ENCODE results near the gene PRKD1. TPM values are rescaled to one million over a fixed set of nuclear protein-coding genes. Genes with fewer than 3 reads are reported as not detected.

Gene PRKD1
- polyA plus RNA-seq, 1 of the 3 experiments (the other 2 are of a cell fraction), result 0.07 TPM

DNA sequence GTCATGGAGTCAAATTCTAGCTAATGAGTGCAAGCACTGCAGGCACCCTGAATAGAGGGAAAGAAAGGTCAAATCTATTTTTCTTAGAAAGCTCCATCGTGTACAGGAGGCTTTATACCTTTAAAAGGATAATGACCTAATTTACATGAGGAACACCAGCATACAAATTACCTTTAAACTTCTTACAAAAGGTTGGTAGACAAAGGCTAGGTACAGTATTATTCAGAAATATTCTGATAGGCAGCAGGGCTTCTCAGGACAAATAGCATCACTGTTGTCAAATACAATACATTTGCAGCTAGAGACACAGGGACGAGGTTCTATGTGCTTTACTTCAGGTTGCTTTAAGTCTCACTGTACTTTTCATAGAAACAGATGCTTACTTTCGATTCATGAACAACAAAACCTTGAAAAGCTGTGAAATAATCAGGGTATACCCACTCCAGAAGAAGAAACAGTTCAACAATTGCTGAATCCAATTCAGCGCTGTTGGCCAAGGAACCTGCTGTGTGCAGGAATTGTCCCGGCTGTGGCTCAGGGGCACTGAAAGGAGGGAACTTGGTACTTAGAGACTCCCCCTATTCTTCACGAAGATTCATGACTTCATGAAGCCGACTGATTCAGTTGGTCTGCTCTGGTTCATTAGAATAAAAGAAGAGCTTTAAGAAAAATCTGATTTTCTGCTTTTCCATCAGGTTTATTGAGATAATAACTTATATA lies 252.9 kb downstream of the PRKD1 start:
- no peak for DNase-seq
- TF ChIP-seq TAF1 (IDR thresholded peaks at IDR 0.05; ENCODE audit: borderline replicate concordance, low read depth, low read length) (no peak), FOSL2 (IDR thresholded peaks at IDR 0.05; ENCODE audit: borderline replicate concordance, low read depth) (no peak), FOXM1 (IDR thresholded peaks at IDR 0.05; ENCODE audit: low read depth) (no peak)
- WGBS (ENCODE audit: low lambda C conversion rate), result 10% methylated on average over 7 of the region's 7 CpGs
- Histone ChIP-seq H2AFZ (ENCODE audit: low read depth) (no peak overlapping the region), H3K27me3 (ENCODE audit: insufficient read depth) (peaks cover 3% of the 10 kb centered on the region; the same call in 1 of the 2 replicates), H3F3A (replicated peaks; ENCODE audit: insufficient read depth) (no peaks in the 10 kb centered on the region), H3K9me3 (no peaks in the 10 kb centered on the region), H3K4me3 (ENCODE audit: low read depth in 2 of 2, low read length in 1 of 2) (no peak overlapping the region), H4K20me1 (ENCODE audit: insufficient read depth) (no peaks in the 10 kb centered on the region), H3K9me2 (no peaks in the 10 kb centered on the region), H3K4me1 (ENCODE audit: control insufficient read depth in 1 of 2, insufficient read depth in 2 of 2, low read depth in 1 of 2, low read length in 1 of 2) (no peaks in the 10 kb centered on the region), H3K9ac (no peak overlapping the region), H3K27ac (ENCODE audit: low read depth in 2 of 2, low read length in 1 of 2) (no peak overlapping the region), H3K79me2 (ENCODE audit: insufficient read depth) (no peaks in the 10 kb centered on the region), H3K4me2 (no peak overlapping the region), H3K36me3 (replicated peaks in 1 of 2; ENCODE audit: control insufficient read depth in 1 of 2, insufficient read depth in 2 of 2, low read length in 1 of 2) (no peaks in the 10 kb centered on the region)
- POLR2A ChIA-PET, result no interaction called here
- CTCF ChIA-PET, result no interaction called here

DNA sequence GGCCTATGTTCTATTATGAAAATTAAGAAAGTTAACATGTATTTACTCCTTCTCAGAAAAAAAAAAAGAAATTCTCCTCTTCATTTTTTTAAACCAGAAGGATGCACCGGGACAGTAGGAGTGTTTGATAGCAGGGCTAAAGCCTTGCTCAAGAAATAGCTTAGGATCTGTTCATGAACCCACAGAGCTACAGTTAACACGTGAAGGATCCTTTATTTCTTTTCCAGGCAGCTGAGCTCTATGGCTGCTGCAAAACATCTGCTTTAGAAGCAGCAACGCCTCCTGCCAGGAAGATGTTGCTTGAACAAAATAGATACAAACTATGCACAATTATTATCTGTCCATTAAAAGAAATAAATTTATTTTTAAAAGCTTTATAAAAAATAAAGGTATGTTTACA lies 254.8 kb downstream of the PRKD1 start:
- H3K9ac ChIP-seq, result no peak overlapping the region
- H3K9me2 ChIP-seq, result no peaks in the 10 kb centered on the region
- no peaks in the 10 kb centered on the region for H3K9me3 ChIP-seq
- no peak overlapping the region for H2AFZ ChIP-seq (ENCODE audit: low read depth)
- H3K4me3 ChIP-seq (ENCODE audit: low read depth in 2 of 2, low read length in 1 of 2), result no peak overlapping the region
- no peak overlapping the region for H3K27ac ChIP-seq (ENCODE audit: low read depth in 2 of 2, low read length in 1 of 2)
- WGBS (ENCODE audit: low lambda C conversion rate), result 8% methylated on average over 3 of the region's 3 CpGs
- DNase-seq, result no peak
- no peaks in the 10 kb centered on the region for H3F3A ChIP-seq (replicated peaks; ENCODE audit: insufficient read depth)
- ChIA-PET CTCF (no interaction called here), POLR2A (no interaction called here)
- peaks cover 3% of the 10 kb centered on the region; the same call in 1 of the 2 replicates for H3K27me3 ChIP-seq (ENCODE audit: insufficient read depth)
- no peak overlapping the region for H3K4me2 ChIP-seq
- H3K4me1 ChIP-seq (ENCODE audit: control insufficient read depth in 1 of 2, insufficient read depth in 2 of 2, low read depth in 1 of 2, low read length in 1 of 2), result no peaks in the 10 kb centered on the region
- H3K79me2 ChIP-seq (ENCODE audit: insufficient read depth), result no peaks in the 10 kb centered on the region
- no peaks in the 10 kb centered on the region for H4K20me1 ChIP-seq (ENCODE audit: insufficient read depth)
- TF ChIP-seq JUND (IDR thresholded peaks at IDR 0.05) (no peak), EZH2phosphoT487 (IDR thresholded peaks at IDR 0.05; ENCODE audit: borderline replicate concordance, low read depth) (no peak), RXRA (IDR thresholded peaks at IDR 0.05; ENCODE audit: borderline replicate concordance, low read depth) (no peak), GABPA (IDR thresholded peaks at IDR 0.05; ENCODE audit: low read depth) (no peak), NFIC (IDR thresholded peaks at IDR 0.05; ENCODE audit: borderline replicate concordance) (no peak), GATA2 (CRISPR knock-in tag; IDR thresholded peaks at IDR 0.05) (no peak), POLR2AphosphoS5 (IDR thresholded peaks at IDR 0.05; ENCODE audit: low read depth, low read length) (no peak), FOSL2 (IDR thresholded peaks at IDR 0.05; ENCODE audit: borderline replicate concordance, low read depth) (no peak), NRF1 (IDR thresholded peaks at IDR 0.05; ENCODE audit: low read depth, low read length) (no peak), RAD21 (IDR thresholded peaks at IDR 0.05; ENCODE audit: low read length) (no peak)
- TF ChIP-seq, protein P1, sequence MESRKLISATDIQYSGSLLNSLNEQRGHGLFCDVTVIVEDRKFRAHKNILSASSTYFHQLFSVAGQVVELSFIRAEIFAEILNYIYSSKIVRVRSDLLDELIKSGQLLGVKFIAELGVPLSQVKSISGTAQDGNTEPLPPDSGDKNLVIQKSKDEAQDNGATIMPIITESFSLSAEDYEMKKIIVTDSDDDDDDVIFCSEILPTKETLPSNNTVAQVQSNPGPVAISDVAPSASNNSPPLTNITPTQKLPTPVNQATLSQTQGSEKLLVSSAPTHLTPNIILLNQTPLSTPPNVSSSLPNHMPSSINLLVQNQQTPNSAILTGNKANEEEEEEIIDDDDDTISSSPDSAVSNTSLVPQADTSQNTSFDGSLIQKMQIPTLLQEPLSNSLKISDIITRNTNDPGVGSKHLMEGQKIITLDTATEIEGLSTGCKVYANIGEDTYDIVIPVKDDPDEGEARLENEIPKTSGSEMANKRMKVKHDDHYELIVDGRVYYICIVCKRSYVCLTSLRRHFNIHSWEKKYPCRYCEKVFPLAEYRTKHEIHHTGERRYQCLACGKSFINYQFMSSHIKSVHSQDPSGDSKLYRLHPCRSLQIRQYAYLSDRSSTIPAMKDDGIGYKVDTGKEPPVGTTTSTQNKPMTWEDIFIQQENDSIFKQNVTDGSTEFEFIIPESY (IDR thresholded peaks at IDR 0.05; ENCODE audit: borderline replicate concordance, low read depth), result no peak
- TF ChIP-seq, protein P2, sequence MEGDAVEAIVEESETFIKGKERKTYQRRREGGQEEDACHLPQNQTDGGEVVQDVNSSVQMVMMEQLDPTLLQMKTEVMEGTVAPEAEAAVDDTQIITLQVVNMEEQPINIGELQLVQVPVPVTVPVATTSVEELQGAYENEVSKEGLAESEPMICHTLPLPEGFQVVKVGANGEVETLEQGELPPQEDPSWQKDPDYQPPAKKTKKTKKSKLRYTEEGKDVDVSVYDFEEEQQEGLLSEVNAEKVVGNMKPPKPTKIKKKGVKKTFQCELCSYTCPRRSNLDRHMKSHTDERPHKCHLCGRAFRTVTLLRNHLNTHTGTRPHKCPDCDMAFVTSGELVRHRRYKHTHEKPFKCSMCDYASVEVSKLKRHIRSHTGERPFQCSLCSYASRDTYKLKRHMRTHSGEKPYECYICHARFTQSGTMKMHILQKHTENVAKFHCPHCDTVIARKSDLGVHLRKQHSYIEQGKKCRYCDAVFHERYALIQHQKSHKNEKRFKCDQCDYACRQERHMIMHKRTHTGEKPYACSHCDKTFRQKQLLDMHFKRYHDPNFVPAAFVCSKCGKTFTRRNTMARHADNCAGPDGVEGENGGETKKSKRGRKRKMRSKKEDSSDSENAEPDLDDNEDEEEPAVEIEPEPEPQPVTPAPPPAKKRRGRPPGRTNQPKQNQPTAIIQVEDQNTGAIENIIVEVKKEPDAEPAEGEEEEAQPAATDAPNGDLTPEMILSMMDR (IDR thresholded peaks at IDR 0.05), result no peak
- TF ChIP-seq, protein P3, sequence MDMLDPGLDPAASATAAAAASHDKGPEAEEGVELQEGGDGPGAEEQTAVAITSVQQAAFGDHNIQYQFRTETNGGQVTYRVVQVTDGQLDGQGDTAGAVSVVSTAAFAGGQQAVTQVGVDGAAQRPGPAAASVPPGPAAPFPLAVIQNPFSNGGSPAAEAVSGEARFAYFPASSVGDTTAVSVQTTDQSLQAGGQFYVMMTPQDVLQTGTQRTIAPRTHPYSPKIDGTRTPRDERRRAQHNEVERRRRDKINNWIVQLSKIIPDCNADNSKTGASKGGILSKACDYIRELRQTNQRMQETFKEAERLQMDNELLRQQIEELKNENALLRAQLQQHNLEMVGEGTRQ (IDR thresholded peaks at IDR 0.05; ENCODE audit: borderline replicate concordance, low read depth, low read length), result no peak
- TF ChIP-seq, protein P4, sequence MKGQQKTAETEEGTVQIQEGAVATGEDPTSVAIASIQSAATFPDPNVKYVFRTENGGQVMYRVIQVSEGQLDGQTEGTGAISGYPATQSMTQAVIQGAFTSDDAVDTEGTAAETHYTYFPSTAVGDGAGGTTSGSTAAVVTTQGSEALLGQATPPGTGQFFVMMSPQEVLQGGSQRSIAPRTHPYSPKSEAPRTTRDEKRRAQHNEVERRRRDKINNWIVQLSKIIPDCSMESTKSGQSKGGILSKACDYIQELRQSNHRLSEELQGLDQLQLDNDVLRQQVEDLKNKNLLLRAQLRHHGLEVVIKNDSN (IDR thresholded peaks at IDR 0.05; ENCODE audit: borderline replicate concordance, low read depth), result no peak
- TF ChIP-seq, protein P5, sequence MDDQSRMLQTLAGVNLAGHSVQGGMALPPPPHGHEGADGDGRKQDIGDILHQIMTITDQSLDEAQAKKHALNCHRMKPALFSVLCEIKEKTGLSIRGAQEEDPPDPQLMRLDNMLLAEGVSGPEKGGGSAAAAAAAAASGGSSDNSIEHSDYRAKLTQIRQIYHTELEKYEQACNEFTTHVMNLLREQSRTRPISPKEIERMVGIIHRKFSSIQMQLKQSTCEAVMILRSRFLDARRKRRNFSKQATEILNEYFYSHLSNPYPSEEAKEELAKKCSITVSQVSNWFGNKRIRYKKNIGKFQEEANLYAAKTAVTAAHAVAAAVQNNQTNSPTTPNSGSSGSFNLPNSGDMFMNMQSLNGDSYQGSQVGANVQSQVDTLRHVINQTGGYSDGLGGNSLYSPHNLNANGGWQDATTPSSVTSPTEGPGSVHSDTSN (IDR thresholded peaks at IDR 0.05), result no peak
- H3K36me3 ChIP-seq (replicated peaks in 1 of 2; ENCODE audit: control insufficient read depth in 1 of 2, insufficient read depth in 2 of 2, low read length in 1 of 2), result no peaks in the 10 kb centered on the region

Measured in SK-N-SH (cell line).